Measurements from ENCODE around the gene ROPN1B.
"Not testable (repeated sequence)": the region's sequence is repeated elsewhere in the genome, so short reads cannot be mapped to it uniquely, and the experiment has no call there.

Gene ROPN1B

GRCh38 chr3:125957674-125958510 lies 11.1 kb upstream of the ROPN1B start:
- H3K27ac ChIP-seq, result no peak overlapping the region

GRCh38 chr3:125958511-125959316 lies 10.3 kb upstream of the ROPN1B start:
- H3K27ac ChIP-seq, result no peak overlapping the region
- no peak for DNase-seq (ENCODE audit: low read depth, low spot score)

More at GRCh38 chr3:125957674-125958510, 11.1 kb upstream of the ROPN1B start:
- DNase-seq (ENCODE audit: low read depth, low spot score), result no peak

DNA sequence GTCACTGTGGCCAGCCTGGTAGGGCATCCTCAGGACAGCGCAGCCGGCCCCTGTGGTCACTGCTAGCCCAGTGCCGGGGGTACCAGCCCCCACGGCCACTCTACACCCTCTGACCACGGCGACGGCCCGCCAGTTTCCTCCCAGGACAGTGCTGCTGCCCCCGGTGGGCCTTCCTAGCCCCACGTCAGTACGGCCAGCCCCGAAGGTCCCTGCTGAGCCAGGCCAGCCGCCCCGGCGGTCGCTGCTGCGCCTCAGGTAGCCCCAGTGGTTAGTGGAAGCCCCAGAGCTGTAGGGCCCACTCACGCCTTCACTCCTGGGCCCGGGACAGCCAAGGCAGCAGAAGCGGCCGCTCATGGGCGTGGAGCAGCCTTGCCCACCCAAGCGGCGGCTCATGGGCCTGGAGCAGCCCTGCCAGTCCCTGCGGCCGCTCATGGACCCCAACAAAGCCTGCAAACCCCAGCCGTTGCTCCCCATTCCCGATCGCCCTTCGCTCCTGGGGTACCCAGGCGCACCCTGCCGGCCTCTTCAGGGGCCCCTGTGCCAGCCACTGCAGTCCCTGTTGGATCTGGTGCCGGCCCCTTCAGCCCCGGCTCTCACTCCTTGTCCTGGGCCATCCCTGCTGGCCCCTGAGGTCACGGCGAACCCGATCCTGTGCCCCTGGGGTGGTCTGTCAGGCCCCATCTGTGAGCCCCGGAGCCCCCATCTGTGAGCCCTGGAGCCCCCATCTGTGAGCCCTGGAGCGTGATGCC lies 9.5 kb upstream of the ROPN1B start:
- no peak overlapping the region for H3K27ac ChIP-seq
- no peak for DNase-seq (ENCODE audit: low read depth, low spot score)

- no peak for DNase-seq (ENCODE audit: low read depth, low spot score)
- no peak overlapping the region for H3K27ac ChIP-seq
Measured at GRCh38 chr3:125960066-125960424, 8.9 kb upstream of the ROPN1B start.

- DNase-seq (ENCODE audit: low read depth, low spot score), result no peak
- no peak overlapping the region for H3K27ac ChIP-seq
Measured at GRCh38 chr3:125960456-125961288, 8.3 kb upstream of the ROPN1B start.

DNA sequence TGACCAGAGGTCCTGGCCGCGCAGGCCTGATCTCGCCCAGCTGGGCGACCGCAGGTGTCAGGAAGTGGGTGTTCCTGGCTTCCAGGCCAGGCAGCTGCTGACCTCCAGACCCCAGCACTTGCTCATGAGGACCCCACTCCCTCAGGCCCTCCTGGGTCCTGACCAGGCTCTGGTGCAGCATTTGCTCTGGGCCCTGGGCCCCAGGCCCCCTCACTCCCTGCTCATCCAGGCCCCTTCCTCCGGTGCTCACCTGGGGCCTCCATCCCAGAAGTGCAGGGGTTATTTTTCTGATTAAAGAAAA lies 7.7 kb upstream of the ROPN1B start:
- no peak for DNase-seq (ENCODE audit: low read depth, low spot score)
- no peak overlapping the region for H3K27ac ChIP-seq

DNA sequence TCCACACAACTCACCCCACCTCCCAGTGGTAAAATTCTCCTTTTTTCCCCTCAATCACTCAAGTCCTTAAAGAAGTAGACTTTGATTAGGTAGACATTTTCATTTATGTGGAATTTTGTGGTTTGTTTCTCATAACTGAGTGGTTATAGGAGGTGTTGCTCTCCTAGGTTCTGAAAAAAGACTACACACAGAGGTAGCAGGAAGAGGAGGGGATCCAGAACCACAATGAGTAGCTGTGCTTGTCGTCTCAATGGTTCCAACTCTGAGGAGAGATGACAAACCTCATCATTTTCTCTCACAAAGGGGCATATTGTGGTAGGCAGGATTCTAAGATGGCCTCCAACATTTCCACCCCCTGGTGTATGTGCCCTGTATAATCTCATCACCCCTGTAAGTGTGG lies 5.1 kb upstream of the ROPN1B start:
- not testable (repeated sequence) for H3K27ac ChIP-seq; DNase-seq (ENCODE audit: low read depth, low spot score)

DNA sequence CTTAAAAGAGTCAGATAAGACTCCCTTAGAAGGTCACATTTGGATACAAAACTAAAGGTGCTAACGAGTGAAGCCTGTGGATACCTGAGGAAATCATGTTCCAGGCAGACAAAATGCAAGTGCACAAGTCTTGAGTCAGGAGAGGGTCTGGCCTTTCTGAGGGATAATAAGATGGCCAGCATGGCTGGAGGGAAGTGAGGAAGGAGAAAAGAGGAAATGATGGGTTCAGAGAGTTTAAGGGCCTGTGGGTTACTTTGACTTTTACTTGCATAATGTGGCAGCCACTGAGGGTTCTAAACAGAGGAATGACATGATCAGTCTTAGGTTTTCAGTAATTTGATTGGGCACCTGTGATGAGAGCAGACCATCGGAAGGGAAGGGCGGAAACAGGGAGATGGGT lies 3.5 kb upstream of the ROPN1B start:
- H3K27ac ChIP-seq, result no peak overlapping the region
- DNase-seq (ENCODE audit: low read depth, low spot score), result no peak

DNA sequence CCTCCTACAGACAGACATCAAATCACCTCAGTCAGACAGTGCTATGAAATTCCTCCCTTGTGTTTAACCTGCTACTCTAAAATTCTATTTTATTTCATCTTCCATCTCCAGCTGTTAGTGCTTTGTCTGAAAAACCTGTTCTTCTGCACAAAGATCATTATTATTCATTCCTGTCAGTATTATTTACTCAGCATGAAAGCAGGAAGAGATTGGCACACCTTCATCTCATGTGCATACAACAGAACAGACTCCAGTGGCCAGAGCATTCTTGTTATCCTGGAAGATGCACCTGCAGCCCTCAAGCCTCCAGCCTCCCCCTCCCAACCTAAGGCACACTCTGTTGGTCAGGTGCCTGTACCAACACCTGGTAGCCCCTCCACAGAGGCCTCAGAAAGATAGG lies 1.8 kb upstream of the ROPN1B start:
- no peak overlapping the region for H3K27ac ChIP-seq
- DNase-seq (ENCODE audit: low read depth, low spot score), result no peak

- DNase-seq (ENCODE audit: low read depth, low spot score); H3K27ac ChIP-seq: not testable (repeated sequence)
Measured at GRCh38 chr3:125968121-125968520, 857 bp upstream of the ROPN1B start.

GRCh38 chr3:125971997-125972944 lies 3.3 kb downstream of the ROPN1B start:
- H3K27ac ChIP-seq; DNase-seq (ENCODE audit: low read depth, low spot score): not testable (repeated sequence)

DNA sequence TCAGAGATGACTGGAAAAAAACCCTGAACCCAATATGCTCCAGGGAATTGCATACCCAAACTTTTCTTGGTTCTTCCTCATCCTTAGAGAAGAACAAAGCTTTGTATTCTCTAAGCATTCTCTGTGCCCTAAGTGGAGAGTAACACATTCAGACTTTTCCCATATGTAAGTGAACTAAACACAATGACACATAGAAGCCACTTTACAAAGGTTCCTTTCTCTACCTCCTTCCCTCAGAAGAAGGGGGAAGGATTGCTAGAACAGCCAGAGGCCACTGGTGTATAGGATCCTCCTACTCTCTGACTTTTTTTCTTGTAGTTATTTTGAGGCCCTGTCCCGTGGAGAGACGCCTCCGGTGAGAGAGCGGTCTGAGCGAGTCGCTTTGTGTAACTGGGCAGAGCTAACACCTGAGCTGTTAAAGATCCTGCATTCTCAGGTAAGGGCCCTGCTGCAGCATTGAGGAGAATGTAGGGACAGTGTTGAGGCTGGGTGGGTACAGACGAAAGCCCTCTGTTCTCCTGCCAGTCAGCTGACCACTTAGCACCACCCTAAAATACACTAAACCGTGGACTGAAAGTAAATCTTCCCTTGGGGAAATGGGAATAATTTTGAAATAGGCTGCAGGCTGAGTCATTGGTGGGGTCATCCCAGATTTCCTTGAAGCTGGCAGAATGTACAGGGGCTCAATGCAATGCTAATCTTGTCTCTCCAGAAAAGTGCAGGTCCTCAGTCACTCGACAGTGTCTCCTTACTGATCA lies 6.4 kb downstream of the ROPN1B start:
- DNase-seq (ENCODE audit: low read depth, low spot score); H3K27ac ChIP-seq: not testable (repeated sequence)

GRCh38 chr3:125976003-125976390 lies 7.0 kb downstream of the ROPN1B start:
- H3K27ac ChIP-seq; DNase-seq (ENCODE audit: low read depth, low spot score): not testable (repeated sequence)

DNA sequence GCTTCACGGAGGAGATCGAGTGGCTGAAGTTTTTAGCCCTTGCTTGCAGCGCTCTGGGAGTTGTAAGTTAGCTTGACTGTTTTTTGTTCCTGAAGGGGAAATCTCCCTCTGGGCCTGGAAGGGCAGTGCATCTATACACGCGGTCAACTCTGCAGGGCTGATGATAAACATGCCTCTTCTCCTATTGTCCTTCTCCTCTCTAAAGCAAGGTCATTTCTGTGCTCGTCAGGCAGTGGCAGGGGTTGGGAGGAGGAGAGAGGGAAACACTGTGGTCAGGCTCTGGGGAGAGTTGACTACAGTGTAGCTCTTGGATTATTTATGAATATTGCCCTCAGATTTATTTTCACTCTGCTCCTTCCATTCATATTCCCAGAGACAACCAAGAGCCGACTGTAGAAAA lies 8.1 kb downstream of the ROPN1B start:
- H3K27ac ChIP-seq, result not testable (repeated sequence)

DNA sequence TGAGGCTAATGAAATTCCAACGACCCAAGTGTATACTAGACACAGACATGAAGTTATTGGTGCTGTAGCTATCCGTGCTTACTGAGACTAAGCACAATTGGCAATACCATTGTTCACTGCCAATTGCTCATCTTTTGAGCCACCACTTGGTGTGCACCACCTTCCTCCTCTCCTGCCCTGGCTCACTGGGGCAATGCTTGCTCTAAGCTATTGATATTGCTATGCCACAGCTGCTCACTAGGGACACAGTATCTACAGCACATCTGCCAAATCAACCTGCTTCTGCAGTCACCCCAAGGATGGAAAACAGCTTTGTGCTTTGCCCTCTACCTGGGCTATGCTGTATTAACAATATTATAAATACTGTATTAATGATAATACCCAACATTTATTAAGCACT lies 16.0 kb downstream of the ROPN1B start:
- not testable (repeated sequence) for H3K27ac ChIP-seq; DNase-seq (ENCODE audit: low read depth, low spot score)

More for the DNA sequence above, 8.1 kb downstream of the ROPN1B start:
- DNase-seq (ENCODE audit: low read depth, low spot score), result not testable (repeated sequence)

DNA sequence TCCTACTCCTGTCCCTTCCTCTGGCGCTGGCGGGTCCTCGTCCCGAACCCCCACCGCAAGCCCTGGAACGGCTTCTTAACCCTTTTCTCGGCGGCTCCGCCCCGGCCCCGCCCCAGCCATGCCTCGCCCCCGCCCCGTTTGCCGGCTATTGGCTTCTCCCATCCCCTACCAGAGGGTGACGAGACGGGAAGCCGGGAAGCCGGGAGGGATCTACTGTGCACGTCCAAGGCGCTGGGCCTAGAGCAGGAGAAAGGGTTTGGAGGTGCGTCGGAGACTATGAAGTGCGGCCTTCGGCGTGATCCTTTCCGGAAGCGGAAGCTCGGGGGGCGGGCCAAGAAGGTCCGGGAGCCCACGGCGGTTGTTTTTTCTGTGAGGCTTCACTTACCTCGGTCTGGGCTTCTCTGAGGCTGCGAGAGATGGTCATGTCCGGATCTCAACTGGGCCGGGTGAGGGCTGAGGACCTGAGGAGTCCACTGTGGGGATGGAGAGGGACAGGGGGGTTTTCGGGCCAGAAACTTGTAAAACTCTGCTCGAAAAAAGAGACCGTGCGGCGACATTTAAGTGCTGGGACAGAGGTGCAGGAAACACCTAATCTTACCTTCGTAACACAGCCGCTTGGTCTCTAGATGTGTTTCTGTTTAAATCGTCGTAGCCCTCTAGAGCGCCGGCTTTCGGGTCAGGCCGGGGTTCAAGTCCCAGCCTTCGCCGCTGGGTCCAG lies 21.4 kb downstream of the ROPN1B start:
- H3K27ac ChIP-seq, result peak overlapping the region; percentile 35
- DNase-seq (ENCODE audit: low read depth, low spot score), result peak; percentile 36

GRCh38 chr3:125996751-125997150 lies 27.8 kb downstream of the ROPN1B start:
- not testable (repeated sequence) for DNase-seq (ENCODE audit: low read depth, low spot score); H3K27ac ChIP-seq

DNA sequence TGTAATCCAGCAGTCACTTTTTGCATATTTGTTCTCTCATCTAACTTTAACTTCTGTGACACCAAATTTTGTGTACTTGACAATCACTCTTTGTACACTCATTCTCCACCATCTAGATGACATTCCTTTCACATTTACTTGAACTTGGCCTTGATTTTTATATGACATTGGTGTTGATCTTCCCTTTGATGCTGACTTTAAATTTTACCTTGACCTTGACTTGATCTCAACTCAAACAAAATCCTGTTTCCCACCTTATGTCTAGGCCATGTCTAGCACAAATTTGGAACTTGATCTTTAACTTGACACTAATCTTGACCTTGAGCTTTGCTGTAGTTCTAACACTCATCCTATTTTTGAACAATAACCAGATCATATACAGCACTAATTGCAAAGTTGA lies 33.2 kb downstream of the ROPN1B start:
- DNase-seq (ENCODE audit: low read depth, low spot score), result no peak
- H3K27ac ChIP-seq, result no peak overlapping the region
